Endothelial cell of umbilical vein (primary cell): ENCODE data around the gene SGMS2. TPM values are rescaled to one million over a fixed set of nuclear protein-coding genes. Genes with fewer than 3 reads are reported as not detected.

ENCODE experiments used
- BruUV-seq: library from RNA; stranded (reverse); fragments of 400-500 nt; replicated peaks from 2 replicates; lab custom pipeline; 2021; lab: Mats Ljungman, UMichigan
- CTCF ChIA-PET: fragments of 300-600, 350-600 bp; sonication (Branson Sonifier 250); formaldehyde crosslinking; loops from one replicate; lab custom pipeline; 2021; ENCODE audit warnings: antibody characterized with exemption, inconsistent platforms; lab: Charles Lee
- POLR2A ChIA-PET: fragments of 300-600, 350-600 bp; sonication (Branson Sonifier 250); formaldehyde crosslinking; loops from one replicate; lab custom pipeline; 2021; ENCODE audit warnings: antibody characterized with exemption, inconsistent platforms; lab: Charles Lee
- DNase-seq: peaks from one replicate; pipeline ENCODE4 v3.0.0-alpha.2; 2011; ENCODE audit warnings: low read depth, low spot score
- FAIRE-seq: peaks from 2 replicates; lab custom pipeline; 2011; peaks lifted over from hg19 to GRCh38; lab: Jason Lieb, UNC
- H2AFZ ChIP-seq: 2 replicates; pipeline ENCODE4 v1.6.0; 2012; ENCODE audit warnings: low read depth, low read length, control low read depth, inconsistent platforms
- H3K27ac ChIP-seq: 2 replicates; pipeline ENCODE4 v1.5.1; 2011; ENCODE audit warnings: low read depth, mild to moderate bottlenecking, control low read depth, low read length, moderate library complexity; ENCODE audit not compliant: insufficient read depth
- H3K27me3 ChIP-seq, 2 experiments: 2 replicates each; pipeline versions ENCODE4 v1.6.0 to v1.6.1; 2011; ENCODE audit warnings: low read length in 2 of 2, mixed read lengths in 1 of 2; ENCODE audit not compliant: control insufficient read depth in 2 of 2, insufficient read depth in 2 of 2
- H3K36me3 ChIP-seq, 2 experiments: 2 replicates in 1 of 2; 3 replicates in 1 of 2; pipeline ENCODE4 v1.5.1; 2011; ENCODE audit warnings: low read length in 2 of 2, mild to moderate bottlenecking in 1 of 2, moderate library complexity in 1 of 2; ENCODE audit not compliant: control insufficient read depth in 2 of 2, insufficient read depth in 2 of 2; ENCODE audit errors: extremely low read depth in 1 of 2
- H3K4me1 ChIP-seq: 3 replicates; pipeline ENCODE4 v1.5.1; 2011; ENCODE audit warnings: mild to moderate bottlenecking, low read length; ENCODE audit not compliant: control insufficient read depth, insufficient read depth; ENCODE audit errors: extremely low read depth
- H3K4me2 ChIP-seq: 2 replicates; pipeline ENCODE4 v1.6.1; 2011; ENCODE audit warnings: low read length, control low read depth, mixed read lengths; ENCODE audit not compliant: insufficient read depth
- H3K4me3 ChIP-seq, 3 experiments: fragments of 200-600 bp in 1 of 3; sonication (generic), shearing (Covaris generic) in 1 of 3; replicated peaks in 1 of 3; 2 replicates each; pipeline ENCODE4 v1.5.1; 2011 to 2016; ENCODE audit warnings: control low read depth in 3 of 3, low read length in 3 of 3, mild to moderate bottlenecking in 2 of 3, inconsistent platforms in 1 of 3, low read depth in 1 of 3, moderate library complexity in 1 of 3; ENCODE audit not compliant: insufficient read depth in 1 of 3
- H3K79me2 ChIP-seq: 2 replicates; pipeline ENCODE4 v1.6.0; 2012; ENCODE audit warnings: low read length, inconsistent platforms; ENCODE audit not compliant: control insufficient read depth, insufficient read depth
- H3K9ac ChIP-seq: replicated peaks from 2 replicates; pipeline ENCODE3; 2011; ENCODE audit warnings: low read length, control low read depth; ENCODE audit not compliant: insufficient read depth; ENCODE audit errors: extremely low read depth
- H3K9me1 ChIP-seq: replicated peaks from 3 replicates; pipeline ENCODE4 v1.6.0; 2011; ENCODE audit warnings: mild to moderate bottlenecking, low read length; ENCODE audit not compliant: control insufficient read depth, insufficient read depth; ENCODE audit errors: extremely low read depth
- H3K9me3 ChIP-seq: replicated peaks from 2 replicates; pipeline ENCODE4 v1.5.1; 2012; ENCODE audit warnings: low read length, inconsistent platforms; ENCODE audit not compliant: control insufficient read depth, insufficient read depth
- H4K20me1 ChIP-seq: replicated peaks from 2 replicates; pipeline ENCODE3; 2011; ENCODE audit warnings: mild to moderate bottlenecking, low read length; ENCODE audit not compliant: control insufficient read depth, insufficient read depth; ENCODE audit errors: extremely low read depth
- EZH2 ChIP-seq: IDR thresholded peaks from 2 replicates; pipeline ENCODE4 v1.6.1; 2012; ENCODE audit warnings: borderline replicate concordance, low read depth, mild to moderate bottlenecking, moderate library complexity, low read length, inconsistent platforms; ENCODE audit not compliant: severe bottlenecking
- FOS ChIP-seq: IDR thresholded peaks from 2 replicates; pipeline ENCODE4 v1.6.1; 2011; ENCODE audit warnings: mild to moderate bottlenecking, low read length, moderate library complexity, borderline replicate concordance; ENCODE audit not compliant: insufficient read depth
- GATA2 ChIP-seq: IDR thresholded peaks from 2 replicates; pipeline ENCODE4 v1.7.0; 2011; ENCODE audit warnings: low read depth, mild to moderate bottlenecking, moderate library complexity, mixed read lengths, low read length; ENCODE audit not compliant: insufficient read length, insufficient read depth
- JUN ChIP-seq: IDR thresholded peaks from 2 replicates; pipeline ENCODE4 v1.6.1; 2011; ENCODE audit warnings: borderline replicate concordance, low read depth; ENCODE audit not compliant: insufficient read length, insufficient read depth
- MYC ChIP-seq: IDR thresholded peaks from one replicate; pipeline ENCODE4 v1.6.1; 2011; ENCODE audit warnings: mild to moderate bottlenecking, low read depth, low read length
- POLR2A ChIP-seq: IDR thresholded peaks from 2 replicates; pipeline ENCODE4 v1.6.1; 2012; ENCODE audit warnings: low read depth, mild to moderate bottlenecking, control low read depth, low read length
- POLR2AphosphoS5 ChIP-seq: IDR thresholded peaks from 2 replicates; pipeline ENCODE4 v1.6.1; 2012; ENCODE audit warnings: low read depth, mild to moderate bottlenecking, control low read depth, low read length, moderate library complexity; ENCODE audit not compliant: insufficient read depth
- dilution Hi-C: fragments of 300-500 bp; cut with MboI; formaldehyde crosslinking; loops from one replicate; pipeline ENCODE4 v1.15.0; 2019; ENCODE audit warnings: low sequenced_read_pairs; ENCODE audit not compliant: extremely low pct_ligation_motif_present
- intact Hi-C: fragments of 100-400 bp; cut with micrococcal nuclease; formaldehyde crosslinking; loops from one replicate; pipeline ENCODE4 v1.10.0; 2022
- polyA plus RNA-seq, 4 experiments: library from polyadenylated mRNA; depleted of rRNA in 3 of 4; stranded (reverse) in 3 of 4; unstranded in 1 of 4; fragments of >200 nt; gene quantifications; 2 replicates each; pipeline versions ENCODE4 v1.2.1 to v1.2.3, GENCODE V29; 2011 to 2012; ENCODE audit warnings: missing spikeins in 1 of 4
- total RNA-seq: library from RNA; stranded (reverse); gene quantifications from 2 replicates; pipeline ENCODE4 v1.2.3, GENCODE V29; 2021
- TF ChIP-seq, protein P1 (sequence below), 2 donors: IDR thresholded peaks; 1 replicate in 1 of 2; 2 replicates in 1 of 2; pipeline ENCODE4 v1.5.1; 2011; ENCODE audit warnings: low read length in 2 of 2, mild to moderate bottlenecking in 2 of 2, moderate library complexity in 2 of 2, control low read depth in 1 of 2, inconsistent platforms in 1 of 2, low read depth in 1 of 2; ENCODE audit not compliant: insufficient read depth in 1 of 2; ENCODE audit errors: extremely low read depth in 1 of 2
- TF ChIP-seq, protein P2 (sequence below): IDR thresholded peaks from 2 replicates; pipeline ENCODE4 v1.6.1; 2011; ENCODE audit not compliant: insufficient read depth, insufficient read length

SGMS2 gene
- total and polyA plus RNA-seq, 2 donors (not counting 3 experiments of a cell fraction or from before 2014, with no cell fraction given) = 33.0 to 33.2 TPM

DNA sequence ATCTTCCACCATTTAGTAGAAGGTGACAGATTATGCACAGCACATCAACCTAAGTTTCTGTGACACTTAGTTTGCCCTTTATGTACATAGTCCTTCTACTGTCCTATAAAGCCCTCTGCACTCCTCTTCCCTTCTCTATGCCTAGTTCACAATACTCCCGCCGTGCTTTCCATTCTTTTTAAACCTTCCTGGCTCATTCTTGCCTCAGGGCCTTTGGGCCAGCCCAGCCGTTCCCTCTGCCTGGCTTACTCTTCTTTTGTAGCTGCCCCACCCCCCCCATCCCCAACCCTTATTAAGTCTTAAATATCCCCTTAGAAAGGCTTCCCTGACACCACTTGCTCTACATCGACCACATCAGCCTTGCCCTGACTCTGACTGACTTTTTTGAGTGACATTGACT lies 33.0 kb downstream of the SGMS2 start:
- DNase-seq (no peak), FAIRE-seq (no peak)
- TF ChIP-seq, protein P1, sequence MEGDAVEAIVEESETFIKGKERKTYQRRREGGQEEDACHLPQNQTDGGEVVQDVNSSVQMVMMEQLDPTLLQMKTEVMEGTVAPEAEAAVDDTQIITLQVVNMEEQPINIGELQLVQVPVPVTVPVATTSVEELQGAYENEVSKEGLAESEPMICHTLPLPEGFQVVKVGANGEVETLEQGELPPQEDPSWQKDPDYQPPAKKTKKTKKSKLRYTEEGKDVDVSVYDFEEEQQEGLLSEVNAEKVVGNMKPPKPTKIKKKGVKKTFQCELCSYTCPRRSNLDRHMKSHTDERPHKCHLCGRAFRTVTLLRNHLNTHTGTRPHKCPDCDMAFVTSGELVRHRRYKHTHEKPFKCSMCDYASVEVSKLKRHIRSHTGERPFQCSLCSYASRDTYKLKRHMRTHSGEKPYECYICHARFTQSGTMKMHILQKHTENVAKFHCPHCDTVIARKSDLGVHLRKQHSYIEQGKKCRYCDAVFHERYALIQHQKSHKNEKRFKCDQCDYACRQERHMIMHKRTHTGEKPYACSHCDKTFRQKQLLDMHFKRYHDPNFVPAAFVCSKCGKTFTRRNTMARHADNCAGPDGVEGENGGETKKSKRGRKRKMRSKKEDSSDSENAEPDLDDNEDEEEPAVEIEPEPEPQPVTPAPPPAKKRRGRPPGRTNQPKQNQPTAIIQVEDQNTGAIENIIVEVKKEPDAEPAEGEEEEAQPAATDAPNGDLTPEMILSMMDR (IDR thresholded peaks at IDR 0.05; ENCODE audit: extremely low read depth in 1 of 2, insufficient read depth in 1 of 2, low read depth in 1 of 2, low read length in 2 of 2) = no peak
- TF ChIP-seq EZH2 (no peak), MYC (no peak), POLR2A (no peak), JUN (no peak), GATA2 (no peak), POLR2AphosphoS5 (no peak), FOS (no peak)
- TF ChIP-seq, protein P2, sequence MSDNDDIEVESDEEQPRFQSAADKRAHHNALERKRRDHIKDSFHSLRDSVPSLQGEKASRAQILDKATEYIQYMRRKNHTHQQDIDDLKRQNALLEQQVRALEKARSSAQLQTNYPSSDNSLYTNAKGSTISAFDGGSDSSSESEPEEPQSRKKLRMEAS = no peak
- Histone ChIP-seq H3K4me3 (no peak overlapping the region), H3K9ac (no peak overlapping the region), H3K36me3 (no peaks in the 10 kb centered on the region), H3K79me2 (peaks cover 26% of the 10 kb centered on the region), H3K9me3 (no peaks in the 10 kb centered on the region), H3K27me3 (no peaks in the 10 kb centered on the region), H2AFZ (no peak overlapping the region), H3K4me1 (peaks cover 28% of the 10 kb centered on the region), H3K4me2 (no peak overlapping the region), H4K20me1 (no peaks in the 10 kb centered on the region), H3K9me1 (no peaks in the 10 kb centered on the region), H3K27ac (no peak overlapping the region)
- ChIA-PET POLR2A (no interaction called here), CTCF (no interaction called here)
- dilution Hi-C loops (no loop called here), intact Hi-C loops (no loop called here)
- no TSS peak for BruUV-seq
